ENCODE measurements around the gene OASL. TPM values are rescaled to one million over a fixed set of nuclear protein-coding genes. Genes with fewer than 3 reads are reported as not detected.
"Not testable (repeated sequence)": the region's sequence is repeated elsewhere in the genome, so short reads cannot be mapped to it uniquely, and the experiment has no call there.

Gene OASL
- total RNA-seq, 2 experiments from 2014 or later = 21.9 to 26.5 TPM

- Mint-ChIP-seq H3K4me1 (ENCODE audit: low read depth) (no peaks in the 10 kb centered on the region), H3K9me3 (peaks cover 13% of the 10 kb centered on the region), H3K4me3 (no peak overlapping the region), H3K36me3 (peaks cover 6% of the 10 kb centered on the region), H3K27me3 (no peaks in the 10 kb centered on the region), H3K27ac (no peak overlapping the region)
- intact Hi-C loops (cut with micrococcal nuclease) = no loop called here
- POLR2A ChIA-PET = no interaction called here
- CTCF ChIA-PET = interaction anchor here (1.2 kb wide), 1 partner anchor 12 kb away, joined by 3 read pairs; no protein-coding TSS in a partner anchor
- no peak for DNase-seq
Observed at GRCh38 chr12:121072147-121072546, 33.1 kb upstream of the OASL start.

GRCh38 chr12:121069206-121069605 is 30.2 kb upstream of the OASL start:
- intact Hi-C loops (cut with micrococcal nuclease) = no loop called here
- Mint-ChIP-seq H3K27ac (no peak overlapping the region), H3K36me3 (peaks cover 6% of the 10 kb centered on the region), H3K27me3 (no peaks in the 10 kb centered on the region), H3K4me3 (no peak overlapping the region), H3K9me3 (peaks cover 13% of the 10 kb centered on the region), H3K4me1 (ENCODE audit: low read depth) (peaks cover 4% of the 10 kb centered on the region)
- ChIA-PET POLR2A (no interaction called here), CTCF (no interaction called here)
- DNase-seq = no peak

GRCh38 chr12:121065345-121065744 is 26.3 kb upstream of the OASL start:
- Mint-ChIP-seq H3K4me1 (ENCODE audit: low read depth) (peaks cover 8% of the 10 kb centered on the region), H3K27ac (no peak overlapping the region), H3K27me3 (no peaks in the 10 kb centered on the region), H3K9me3 (no peaks in the 10 kb centered on the region), H3K4me3 (no peak overlapping the region), H3K36me3 (no peaks in the 10 kb centered on the region)
- intact Hi-C loops (cut with micrococcal nuclease) = no loop called here
- ChIA-PET CTCF (interaction anchor here (0.7 kb wide), 1 partner anchor 565 kb away, joined by 3 read pairs; no protein-coding TSS in a partner anchor), POLR2A (no interaction called here)
- DNase-seq = no peak

GRCh38 chr12:121064586-121064985 is 25.5 kb upstream of the OASL start:
- DNase-seq; H3K27me3 Mint-ChIP-seq; H3K4me3 Mint-ChIP-seq; H3K9me3 Mint-ChIP-seq; H3K27ac Mint-ChIP-seq; intact Hi-C loops (cut with micrococcal nuclease); POLR2A ChIA-PET; H3K36me3 Mint-ChIP-seq: not testable (repeated sequence)
- H3K4me1 Mint-ChIP-seq (ENCODE audit: low read depth) = peaks cover 12% of the 10 kb centered on the region
- CTCF ChIA-PET = interaction anchor here (0.7 kb wide), 2 partner anchors 31 to 564 kb away, joined by 3 read pairs; no protein-coding TSS in a partner anchor

- Mint-ChIP-seq H3K4me1 (ENCODE audit: low read depth) (peaks cover 12% of the 10 kb centered on the region), H3K27ac (no peak overlapping the region), H3K9me3 (no peaks in the 10 kb centered on the region), H3K36me3 (no peaks in the 10 kb centered on the region), H3K27me3 (no peaks in the 10 kb centered on the region), H3K4me3 (no peak overlapping the region)
- no peak for DNase-seq
- CTCF ChIA-PET = no interaction called here
- POLR2A ChIA-PET = no interaction called here
- intact Hi-C loops (cut with micrococcal nuclease) = no loop called here
Observed at GRCh38 chr12:121064116-121064515, 25.1 kb upstream of the OASL start.

GRCh38 chr12:121062391-121063045 is 23.5 kb upstream of the OASL start:
- ChIA-PET POLR2A (interaction anchor here (1.1 kb wide), 1 partner anchor 338 kb away, joined by 3 read pairs; the partner anchor contains the start of gene RNF34), CTCF (interaction anchor here (1.5 to 6.4 kb wide), 3 partner anchors 57 to 480 kb away, joined by 6 to 72 read pairs (median 13); partner anchors contain the start of gene POP5)
- Mint-ChIP-seq H3K27me3 (no peaks in the 10 kb centered on the region), H3K27ac (no peak overlapping the region), H3K9me3 (no peaks in the 10 kb centered on the region), H3K36me3 (no peaks in the 10 kb centered on the region), H3K4me3 (no peak overlapping the region), H3K4me1 (ENCODE audit: low read depth) (peaks cover 12% of the 10 kb centered on the region)
- intact Hi-C loops (cut with micrococcal nuclease) = no loop called here
- DNase-seq = no peak

- ChIA-PET CTCF (interaction anchor here (0.7 to 6.4 kb wide), 13 partner anchors 11 to 736 kb away, joined by 3 to 72 read pairs (median 5); partner anchors contain the start of gene POP5), POLR2A (interaction anchor here (1.1 kb wide), 1 partner anchor 338 kb away, joined by 3 read pairs; the partner anchor contains the start of gene RNF34)
- Mint-ChIP-seq H3K4me3 (no peak overlapping the region), H3K9me3 (no peaks in the 10 kb centered on the region), H3K36me3 (no peaks in the 10 kb centered on the region), H3K27ac (no peak overlapping the region), H3K27me3 (no peaks in the 10 kb centered on the region), H3K4me1 (ENCODE audit: low read depth) (peaks cover 12% of the 10 kb centered on the region)
- intact Hi-C loops (cut with micrococcal nuclease) = loop anchor here (2.0 kb wide), 1 partner anchor 169 kb away; no protein-coding TSS in a partner anchor
- DNase-seq = no peak
Observed at GRCh38 chr12:121061831-121062230, 22.8 kb upstream of the OASL start.

- Mint-ChIP-seq H3K9me3 (no peaks in the 10 kb centered on the region), H3K27me3 (no peaks in the 10 kb centered on the region), H3K36me3 (no peaks in the 10 kb centered on the region), H3K4me3 (peak overlapping the region; percentile 70), H3K4me1 (ENCODE audit: low read depth) (peaks cover 11% of the 10 kb centered on the region), H3K27ac (peak overlapping the region; percentile 87)
- intact Hi-C loops (cut with micrococcal nuclease) = loop anchor here (1.0 to 2.0 kb wide), 5 partner anchors 21 to 170 kb away; partner anchors contain the start of gene OASL
- peak; percentile 74 for DNase-seq
- CTCF ChIA-PET = interaction anchor here (0.6 to 6.4 kb wide), 44 partner anchors 9 to 585 kb away, joined by 3 to 72 read pairs (median 4); partner anchors contain the start of genes C12orf43, OASL and POP5
- POLR2A ChIA-PET = interaction anchor here (1.0 to 1.5 kb wide), 4 partner anchors 12 to 340 kb away, joined by 3 to 5 read pairs (median 3); partner anchors contain the start of genes OASL and RNF34
Observed at GRCh38 chr12:121060149-121061001, 21.3 kb upstream of the OASL start.

GRCh38 chr12:121059031-121059898 is 20.2 kb upstream of the OASL start:
- H3K9me3 Mint-ChIP-seq = no peaks in the 10 kb centered on the region
- intact Hi-C loops (cut with micrococcal nuclease) = no loop called here
- no peak for DNase-seq
- H3K27me3 Mint-ChIP-seq = no peaks in the 10 kb centered on the region
- no peak overlapping the region for H3K4me3 Mint-ChIP-seq
- CTCF ChIA-PET = interaction anchor here (0.5 to 6.4 kb wide), 40 partner anchors 8 to 836 kb away, joined by 3 to 72 read pairs (median 4); partner anchors contain the start of genes C12orf43, OASL and POP5
- POLR2A ChIA-PET = interaction anchor here (1.0 to 1.5 kb wide), 4 partner anchors 10 to 341 kb away, joined by 3 to 5 read pairs (median 3); partner anchors contain the start of genes OASL and RNF34
- no peaks in the 10 kb centered on the region for H3K36me3 Mint-ChIP-seq
- H3K4me1 Mint-ChIP-seq (ENCODE audit: low read depth) = peaks cover 8% of the 10 kb centered on the region
- peak overlapping the region; percentile 87 for H3K27ac Mint-ChIP-seq

- ChIA-PET CTCF (interaction anchor here (0.6 to 6.4 kb wide), 2 partner anchors 52 to 356 kb away, joined by 3 to 72 read pairs; no protein-coding TSS in a partner anchor), POLR2A (no interaction called here)
- DNase-seq = no peak
- no peaks in the 10 kb centered on the region for H3K9me3 Mint-ChIP-seq
- no peak overlapping the region for H3K4me3 Mint-ChIP-seq
- H3K36me3 Mint-ChIP-seq = no peaks in the 10 kb centered on the region
- peaks cover 8% of the 10 kb centered on the region for H3K4me1 Mint-ChIP-seq (ENCODE audit: low read depth)
- H3K27ac Mint-ChIP-seq = no peak overlapping the region
- no peaks in the 10 kb centered on the region for H3K27me3 Mint-ChIP-seq
- intact Hi-C loops (cut with micrococcal nuclease) = no loop called here
Observed at GRCh38 chr12:121057794-121058193, 18.7 kb upstream of the OASL start.

- Mint-ChIP-seq H3K27ac (no peak overlapping the region), H3K27me3 (no peaks in the 10 kb centered on the region), H3K4me1 (ENCODE audit: low read depth) (no peaks in the 10 kb centered on the region), H3K9me3 (no peaks in the 10 kb centered on the region), H3K4me3 (no peak overlapping the region), H3K36me3 (no peaks in the 10 kb centered on the region)
- intact Hi-C loops (cut with micrococcal nuclease) = no loop called here
- POLR2A ChIA-PET = no interaction called here
- DNase-seq = no peak
- CTCF ChIA-PET = no interaction called here
Observed at GRCh38 chr12:121053706-121054105, 14.7 kb upstream of the OASL start.
